Uterus (tissue), 4 donors: ENCODE data around the gene STAT1. TPM values are rescaled to one million over a fixed set of nuclear protein-coding genes. Genes with fewer than 3 reads are reported as not detected.

Experiments
- DNase-seq, 2 donors: peaks; one replicate each; pipeline ENCODE4 v3.0.0-alpha.2; 2019 to 2020
- H3K27ac ChIP-seq, 2 donors: fragments of 200-600 bp; sonication (generic); 1 replicate in 1 of 2; 2 replicates in 1 of 2; pipeline ENCODE4 v1.5.1; 2016 to 2018
- H3K27me3 ChIP-seq, 2 donors: fragments of 200-600 bp; sonication (generic); one replicate each; pipeline ENCODE4 v1.5.1; 2018 to 2019; ENCODE audit warnings: control low read depth in 1 of 2
- H3K36me3 ChIP-seq, 2 donors: fragments of 200-600 bp; sonication (generic); one replicate each; pipeline ENCODE4 v1.5.1; 2019; ENCODE audit warnings: control low read depth in 1 of 2
- H3K4me1 ChIP-seq, 2 donors: fragments of 200-600 bp; sonication (generic); one replicate each; pipeline ENCODE4 v1.5.1; 2018 to 2019; ENCODE audit warnings: control low read depth in 1 of 2
- H3K4me3 ChIP-seq, 2 donors: fragments of 200-600 bp; sonication (generic); 1 replicate in 1 of 2; 2 replicates in 1 of 2; pipeline ENCODE4 v1.5.1; 2018 to 2019; ENCODE audit warnings: mild to moderate bottlenecking in 1 of 2
- H3K9me3 ChIP-seq, 2 donors: fragments of 200-600 bp; sonication (generic); one replicate each; pipeline ENCODE4 v1.5.1; 2019; ENCODE audit warnings: control low read depth in 1 of 2
- POLR2A ChIP-seq, 2 donors: fragments of 450-650 bp; IDR thresholded peaks; one replicate each; pipeline ENCODE4 v1.6.1; 2016; ENCODE audit warnings: antibody characterized with exemption in 2 of 2, mild to moderate bottlenecking in 1 of 2, moderate library complexity in 1 of 2
- intact Hi-C: fragments of 100-400 bp; cut with DNase I; formaldehyde crosslinking; loops from one replicate; pipeline ENCODE4 v1.15.1; 2023; ENCODE audit warnings: low total_unique reads
- total RNA-seq, 4 donors: library from RNA; depleted of rRNA in 3 of 4; stranded (reverse); fragments of >200 nt in 3 of 4; gene quantifications; one replicate each; pipeline versions ENCODE4 v1.1.0 to v1.2.4, GENCODE V29; 2014 to 2023
- TF ChIP-seq, protein P1 (sequence below), 4 experiments: fragments of 200-600 bp in 2 of 4; fragments of 450-650 bp in 2 of 4; sonication (generic) in 2 of 4; IDR thresholded peaks; one replicate each; pipeline ENCODE4 v1.5.1; 2016 to 2019; ENCODE audit warnings: antibody characterized with exemption in 4 of 4, mild to moderate bottlenecking in 2 of 4, moderate library complexity in 1 of 4
- donor health status: DM: yes; HTN: yes; CAD: no.

Gene STAT1
- total RNA-seq, 4 donors from 2014 or later: 20.7 to 83.0 (median 56.1) TPM

DNA sequence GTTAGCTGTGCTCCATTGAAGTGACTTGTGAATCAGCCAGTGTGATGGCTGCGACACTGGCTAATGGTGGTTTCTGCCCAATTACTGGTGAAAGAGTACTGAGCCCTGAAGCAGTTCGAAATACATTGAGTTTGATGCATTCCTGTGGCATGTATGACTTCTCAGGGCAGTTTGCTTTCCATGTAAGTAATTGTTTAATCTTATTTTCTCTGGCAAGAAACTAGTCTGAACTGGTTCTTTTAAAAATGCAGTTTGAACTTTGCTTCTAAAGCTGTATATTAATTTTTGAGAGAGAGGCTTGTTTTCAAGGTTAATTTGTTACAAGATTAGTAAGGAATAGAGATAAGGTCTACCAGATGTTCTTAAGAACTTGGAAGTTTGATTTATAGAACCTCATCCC lies 86.7 kb downstream of the STAT1 start:
- H3K4me1 ChIP-seq: no peaks in the 10 kb centered on the region
- no peak for DNase-seq
- H3K27ac ChIP-seq: no peak overlapping the region
- TF ChIP-seq, protein P1, sequence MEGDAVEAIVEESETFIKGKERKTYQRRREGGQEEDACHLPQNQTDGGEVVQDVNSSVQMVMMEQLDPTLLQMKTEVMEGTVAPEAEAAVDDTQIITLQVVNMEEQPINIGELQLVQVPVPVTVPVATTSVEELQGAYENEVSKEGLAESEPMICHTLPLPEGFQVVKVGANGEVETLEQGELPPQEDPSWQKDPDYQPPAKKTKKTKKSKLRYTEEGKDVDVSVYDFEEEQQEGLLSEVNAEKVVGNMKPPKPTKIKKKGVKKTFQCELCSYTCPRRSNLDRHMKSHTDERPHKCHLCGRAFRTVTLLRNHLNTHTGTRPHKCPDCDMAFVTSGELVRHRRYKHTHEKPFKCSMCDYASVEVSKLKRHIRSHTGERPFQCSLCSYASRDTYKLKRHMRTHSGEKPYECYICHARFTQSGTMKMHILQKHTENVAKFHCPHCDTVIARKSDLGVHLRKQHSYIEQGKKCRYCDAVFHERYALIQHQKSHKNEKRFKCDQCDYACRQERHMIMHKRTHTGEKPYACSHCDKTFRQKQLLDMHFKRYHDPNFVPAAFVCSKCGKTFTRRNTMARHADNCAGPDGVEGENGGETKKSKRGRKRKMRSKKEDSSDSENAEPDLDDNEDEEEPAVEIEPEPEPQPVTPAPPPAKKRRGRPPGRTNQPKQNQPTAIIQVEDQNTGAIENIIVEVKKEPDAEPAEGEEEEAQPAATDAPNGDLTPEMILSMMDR (IDR thresholded peaks at IDR 0.05): no peak
- no peak for TF ChIP-seq POLR2A (IDR thresholded peaks at IDR 0.05)
- no peaks in the 10 kb centered on the region for H3K27me3 ChIP-seq
- H3K36me3 ChIP-seq: no peaks in the 10 kb centered on the region
- H3K9me3 ChIP-seq: no peaks in the 10 kb centered on the region
- no peak overlapping the region for H3K4me3 ChIP-seq
- intact Hi-C loops: no loop called here

DNA sequence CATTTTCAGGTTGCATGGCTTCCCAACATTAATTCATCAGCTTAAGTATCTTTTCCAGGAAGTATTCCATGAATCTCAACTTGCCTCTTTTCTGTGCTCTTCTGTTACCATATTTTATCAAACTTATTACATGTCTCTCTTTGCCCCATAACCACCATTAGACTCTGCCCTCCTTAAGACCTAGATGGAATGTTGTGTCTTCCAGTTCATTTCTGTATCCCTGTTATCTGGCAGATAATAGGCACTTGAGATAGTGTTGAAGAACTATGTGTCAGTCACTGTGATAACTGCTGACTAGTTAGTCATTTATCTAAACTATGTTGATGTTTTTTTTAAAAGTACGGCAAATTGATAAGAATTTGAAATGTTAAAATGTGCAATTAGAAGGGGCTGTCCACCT lies 91.6 kb downstream of the STAT1 start:
- no peaks in the 10 kb centered on the region for H3K36me3 ChIP-seq
- TF ChIP-seq, protein P1 (IDR thresholded peaks at IDR 0.05): no peak
- TF ChIP-seq POLR2A (IDR thresholded peaks at IDR 0.05): no peak
- no peak overlapping the region for H3K27ac ChIP-seq
- no peaks in the 10 kb centered on the region for H3K4me1 ChIP-seq
- no peaks in the 10 kb centered on the region for H3K27me3 ChIP-seq
- H3K9me3 ChIP-seq: no peaks in the 10 kb centered on the region
- intact Hi-C loops: no loop called here
- no peak for DNase-seq
- H3K4me3 ChIP-seq: no peak overlapping the region

DNA sequence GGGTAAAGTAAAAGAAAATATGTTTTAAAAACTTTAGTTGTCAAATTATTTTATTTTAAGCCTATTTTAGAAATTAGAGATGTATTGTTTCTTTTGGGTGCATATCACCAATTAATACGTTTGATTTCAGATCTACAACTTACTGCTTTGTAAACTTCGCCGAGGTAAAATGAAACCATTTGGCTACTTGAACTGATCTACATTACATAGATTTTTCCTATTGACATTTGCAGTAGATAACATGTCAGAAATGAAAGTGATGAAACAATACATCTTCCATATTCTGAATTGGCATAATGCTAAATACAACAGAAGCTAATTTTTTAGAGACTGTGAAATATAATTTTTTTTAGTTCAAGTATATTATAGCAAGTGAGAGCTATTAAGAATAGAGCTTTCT lies 93.9 kb downstream of the STAT1 start:
- intact Hi-C loops: no loop called here
- no peaks in the 10 kb centered on the region for H3K4me1 ChIP-seq
- no peaks in the 10 kb centered on the region for H3K27me3 ChIP-seq
- H3K4me3 ChIP-seq: no peak overlapping the region
- H3K27ac ChIP-seq: no peak overlapping the region
- DNase-seq: no peak
- no peak for TF ChIP-seq POLR2A (IDR thresholded peaks at IDR 0.05)
- TF ChIP-seq, protein P1 (IDR thresholded peaks at IDR 0.05): no peak
- no peaks in the 10 kb centered on the region for H3K36me3 ChIP-seq
- H3K9me3 ChIP-seq: no peaks in the 10 kb centered on the region

Other genes with a start within 250 kb of the STAT1 start
- gene GLS, start 133.3 kb downstream of the STAT1 start, total RNA-seq: 100 to 1,000 TPM in 3 of 4 donors, 10 to 100 TPM in 1; 89.7 to 202 (median 156) TPM
- gene STAT4, start 136.8 kb upstream of the STAT1 start, total RNA-seq: 1 to 10 TPM in 2 of 4 donors, under 1 TPM in 1, not detected in 1; 0.51 to 4.8 (median 2.3) TPM
- gene MYO1B, start 231.2 kb upstream of the STAT1 start, total RNA-seq: 100 to 1,000 TPM in 1 of 4 donors, 10 to 100 TPM in 3; 10.3 to 169 (median 29.5) TPM